SH-SY5Y (cell line): Measurements from ENCODE around the gene MAGEC1.

ENCODE experiments used
- GATA2 ChIP-seq: IDR thresholded peaks from 2 replicates; pipeline ENCODE4 v1.6.1; 2011; ENCODE audit warnings: mild to moderate bottlenecking, low read depth, low read length
- GATA3 ChIP-seq: IDR thresholded peaks from 2 replicates; pipeline ENCODE4 v1.6.1; 2011; ENCODE audit warnings: low read depth, mild to moderate bottlenecking, low read length, moderate library complexity

DNA sequence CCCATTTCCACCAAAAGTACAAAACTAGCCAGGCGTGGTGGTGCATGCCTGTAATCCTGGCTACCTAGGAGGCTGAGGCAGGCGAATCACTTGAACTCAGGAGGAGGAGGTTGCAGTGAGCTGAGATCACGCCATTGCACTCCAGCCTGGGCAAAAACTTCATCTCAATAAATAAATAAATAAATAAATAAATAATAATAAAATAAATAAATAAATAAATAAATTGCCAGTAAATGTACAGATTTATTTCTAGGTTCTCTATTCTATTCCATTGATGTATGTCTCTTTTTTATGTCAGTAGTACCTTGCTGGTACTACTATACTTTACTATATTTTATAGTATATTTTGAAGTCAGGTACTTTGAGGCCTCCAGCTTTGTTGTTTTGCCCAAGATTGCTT lies 43.7 kb downstream of the MAGEC1 start:
- TF ChIP-seq GATA2 (no peak), GATA3 (no peak)
